Measurements from ENCODE around the gene TNFAIP3.

DNA sequence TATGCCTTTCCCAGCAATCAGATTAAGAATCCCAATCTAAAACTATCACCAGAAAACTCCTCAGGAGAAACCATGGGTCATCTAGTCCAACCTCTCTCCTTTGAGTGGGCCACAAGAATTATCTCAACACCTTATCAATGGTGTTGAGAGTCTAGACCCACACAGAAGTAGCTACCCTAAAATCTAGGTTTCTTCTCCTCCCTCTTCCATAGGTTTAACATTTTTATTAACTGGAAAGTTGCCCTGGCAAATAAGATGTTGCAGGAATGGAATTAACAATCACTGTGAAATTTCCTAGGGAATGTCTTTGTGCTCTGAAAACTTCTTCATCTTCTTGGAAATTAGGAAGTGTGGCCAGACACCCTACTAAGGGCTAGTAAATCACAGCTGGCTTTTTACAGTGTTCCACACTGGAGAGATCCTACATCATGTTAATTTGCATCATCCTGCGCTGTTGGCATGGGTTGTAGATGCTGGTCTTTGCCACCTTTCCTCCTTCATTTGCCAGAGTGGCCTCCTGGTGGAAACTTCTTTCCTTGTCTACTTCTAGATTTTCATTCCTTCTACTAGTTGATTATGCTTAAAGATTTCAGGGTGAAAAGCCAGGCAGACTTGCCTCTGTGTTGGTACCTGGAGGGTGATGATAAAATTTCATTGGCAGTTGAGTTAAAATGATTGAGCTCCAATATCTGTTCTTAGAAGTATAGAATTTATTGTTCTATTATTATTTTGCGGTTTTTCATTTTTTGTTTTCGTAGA, 2.7 kb downstream of the TNFAIP3 start:
- TF ChIP-seq, protein P1, sequence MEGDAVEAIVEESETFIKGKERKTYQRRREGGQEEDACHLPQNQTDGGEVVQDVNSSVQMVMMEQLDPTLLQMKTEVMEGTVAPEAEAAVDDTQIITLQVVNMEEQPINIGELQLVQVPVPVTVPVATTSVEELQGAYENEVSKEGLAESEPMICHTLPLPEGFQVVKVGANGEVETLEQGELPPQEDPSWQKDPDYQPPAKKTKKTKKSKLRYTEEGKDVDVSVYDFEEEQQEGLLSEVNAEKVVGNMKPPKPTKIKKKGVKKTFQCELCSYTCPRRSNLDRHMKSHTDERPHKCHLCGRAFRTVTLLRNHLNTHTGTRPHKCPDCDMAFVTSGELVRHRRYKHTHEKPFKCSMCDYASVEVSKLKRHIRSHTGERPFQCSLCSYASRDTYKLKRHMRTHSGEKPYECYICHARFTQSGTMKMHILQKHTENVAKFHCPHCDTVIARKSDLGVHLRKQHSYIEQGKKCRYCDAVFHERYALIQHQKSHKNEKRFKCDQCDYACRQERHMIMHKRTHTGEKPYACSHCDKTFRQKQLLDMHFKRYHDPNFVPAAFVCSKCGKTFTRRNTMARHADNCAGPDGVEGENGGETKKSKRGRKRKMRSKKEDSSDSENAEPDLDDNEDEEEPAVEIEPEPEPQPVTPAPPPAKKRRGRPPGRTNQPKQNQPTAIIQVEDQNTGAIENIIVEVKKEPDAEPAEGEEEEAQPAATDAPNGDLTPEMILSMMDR (IDR thresholded peaks at IDR 0.05) = no peak
- no peak for TF ChIP-seq POLR2A (IDR thresholded peaks at IDR 0.05)

Data from thyroid gland (tissue), 4 donors.